Neural cell (in vitro differentiated cells): Measurements from ENCODE around the gene CA5A. TPM values are rescaled to one million over a fixed set of nuclear protein-coding genes. Genes with fewer than 3 reads are reported as not detected.

Experiments used
- H2AFZ ChIP-seq: fragments of 200-600, 300-800 bp; sonication (generic), shearing (Covaris generic); 2 replicates; pipeline ENCODE4 v1.6.0; 2014; ENCODE audit warnings: low read depth, mild to moderate bottlenecking, antibody characterized with exemption, low read length, moderate library complexity
- H3F3A ChIP-seq: fragments of 200-600 bp; shearing (Covaris generic); 2 replicates; pipeline ENCODE4 v1.6.1; 2016; ENCODE audit warnings: mild to moderate bottlenecking, moderate library complexity, mixed read lengths, antibody characterized with exemption, low read length; ENCODE audit not compliant: insufficient read depth, poor library complexity, severe bottlenecking
- H3K27ac ChIP-seq: fragments of 200-600, 300-800 bp; sonication (generic), shearing (Covaris generic); 2 replicates; pipeline ENCODE4 v1.5.1; 2014; ENCODE audit warnings: mild to moderate bottlenecking, low read length, moderate library complexity
- H3K27me3 ChIP-seq: fragments of 300-800, 200-600 bp; sonication (generic), shearing (Covaris generic); 2 replicates; pipeline ENCODE4 v1.6.0; 2014; ENCODE audit warnings: mild to moderate bottlenecking, low read depth, low read length, moderate library complexity; ENCODE audit not compliant: insufficient read depth
- H3K36me3 ChIP-seq: fragments of 300-800, 200-600 bp; sonication (generic), shearing (Covaris generic); 2 replicates; pipeline ENCODE4 v1.5.1; 2014; ENCODE audit warnings: mild to moderate bottlenecking, antibody characterized with exemption, low read length, moderate library complexity; ENCODE audit not compliant: insufficient read depth
- H3K4me2 ChIP-seq: fragments of 300-800, 200-600 bp; sonication (generic), shearing (Covaris generic); 2 replicates; pipeline ENCODE4 v1.6.0; 2014; ENCODE audit warnings: mild to moderate bottlenecking, low read length
- H3K4me3 ChIP-seq: fragments of 300-800, 200-600 bp; sonication (generic), shearing (Covaris generic); 2 replicates; pipeline ENCODE4 v1.5.1; 2014; ENCODE audit warnings: mild to moderate bottlenecking, low read length, moderate library complexity
- H3K79me2 ChIP-seq: fragments of 200-600 bp; shearing (Covaris generic); replicated peaks from 2 replicates; pipeline ENCODE4 v1.6.0; 2014; ENCODE audit warnings: mild to moderate bottlenecking, low read length, moderate library complexity; ENCODE audit not compliant: insufficient read depth
- H3K9ac ChIP-seq: fragments of 300-800, 200-600 bp; sonication (generic), shearing (Covaris generic); 2 replicates; pipeline ENCODE4 v1.6.1; 2016; ENCODE audit warnings: mild to moderate bottlenecking, low read length, mixed read lengths
- H3K9me2 ChIP-seq: fragments of 200-600 bp; shearing (Covaris generic); 2 replicates; pipeline ENCODE4 v1.6.1; 2016; ENCODE audit warnings: mild to moderate bottlenecking, low read length, mixed read lengths; ENCODE audit not compliant: insufficient read depth
- H3K9me3 ChIP-seq: fragments of 200-600, 300-800 bp; sonication (generic), shearing (Covaris generic); 2 replicates; pipeline ENCODE4 v1.6.1; 2016; ENCODE audit warnings: mild to moderate bottlenecking, mixed run types, low read length, moderate library complexity, mixed read lengths
- H4K20me1 ChIP-seq: fragments of 200-600 bp; shearing (Covaris generic); 2 replicates; pipeline ENCODE4 v1.6.1; 2016; ENCODE audit warnings: mild to moderate bottlenecking, mixed run types; ENCODE audit not compliant: insufficient read depth
- EP300 ChIP-seq: fragments of 450-650 bp; conservative IDR thresholded peaks from 2 replicates; pipeline ENCODE4 v1.6.1; 2014; ENCODE audit warnings: antibody characterized with exemption, mild to moderate bottlenecking, moderate library complexity; ENCODE audit not compliant: poor library complexity, severe bottlenecking
- EZH2 ChIP-seq: fragments of 200-600, 300-800 bp; shearing (Covaris generic), sonication (generic); IDR thresholded peaks from 2 replicates; pipeline ENCODE4 v1.6.1; 2014; ENCODE audit warnings: antibody characterized with exemption, low read length, borderline replicate concordance, mild to moderate bottlenecking; ENCODE audit not compliant: insufficient read depth, poor library complexity, severe bottlenecking
- MXI1 ChIP-seq: fragments of 450-650 bp; conservative IDR thresholded peaks from 2 replicates; pipeline ENCODE4 v1.6.1; 2014; ENCODE audit warnings: antibody characterized with exemption, mild to moderate bottlenecking; ENCODE audit not compliant: poor library complexity, severe bottlenecking
- POLR2AphosphoS5 ChIP-seq: IDR thresholded peaks from 2 replicates; pipeline ENCODE4 v1.6.1; 2012
- RAD21 ChIP-seq: fragments of 450-650 bp; conservative IDR thresholded peaks from 2 replicates; pipeline ENCODE4 v1.6.1; 2014; ENCODE audit warnings: antibody characterized with exemption, mild to moderate bottlenecking, moderate library complexity
- SMC3 ChIP-seq: fragments of 450-650 bp; conservative IDR thresholded peaks from 2 replicates; pipeline ENCODE4 v1.6.1; 2014; ENCODE audit warnings: antibody characterized with exemption, mild to moderate bottlenecking, moderate library complexity; ENCODE audit not compliant: poor library complexity
- TAF1 ChIP-seq: IDR thresholded peaks from 2 replicates; pipeline ENCODE4 v1.6.1; 2012; ENCODE audit warnings: low read depth
- polyA plus RNA-seq: library from polyadenylated mRNA; depleted of rRNA; stranded (reverse); fragments of >200 nt; gene quantifications from 2 replicates; pipeline ENCODE4 v1.2.3, GENCODE V29; 2014
- TF ChIP-seq, protein P1 (sequence below): IDR thresholded peaks from 2 replicates; pipeline ENCODE4 v1.6.1; 2012; ENCODE audit warnings: borderline replicate concordance
- TF ChIP-seq, protein P2 (sequence below): fragments of 450-650 bp; IDR thresholded peaks from 2 replicates; pipeline ENCODE4 v1.5.1; 2014; ENCODE audit warnings: antibody characterized with exemption, mild to moderate bottlenecking, moderate library complexity; ENCODE audit not compliant: poor library complexity, severe bottlenecking

Gene CA5A
- polyA plus RNA-seq, 1 donor from 2014 or later, result not detected

DNA sequence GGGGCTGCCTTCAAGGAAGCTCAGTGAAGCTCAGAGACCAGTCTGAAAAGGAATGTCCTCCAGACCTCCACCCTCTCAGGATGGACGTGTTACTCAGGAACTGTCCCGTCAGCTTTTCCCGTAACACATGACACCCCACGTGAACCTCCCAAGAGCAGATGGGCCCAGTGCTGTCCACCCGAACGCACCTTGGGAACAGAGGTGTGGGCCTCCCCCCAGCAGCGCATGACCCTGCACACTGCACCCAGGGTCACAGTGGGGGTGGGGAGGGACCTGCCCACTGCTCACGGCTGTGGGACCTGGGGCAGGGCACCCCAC lies 88.9 kb downstream of the CA5A start:
- H3K27ac ChIP-seq, result no peak overlapping the region
- H4K20me1 ChIP-seq, result no peaks in the 10 kb centered on the region
- H3K79me2 ChIP-seq, result no peaks in the 10 kb centered on the region
- H3K4me2 ChIP-seq, result no peak overlapping the region
- no peaks in the 10 kb centered on the region for H3K9me2 ChIP-seq
- H3K27me3 ChIP-seq, result no peaks in the 10 kb centered on the region
- no peak overlapping the region for H3K9ac ChIP-seq
- H2AFZ ChIP-seq, result no peak overlapping the region
- no peak overlapping the region for H3K4me3 ChIP-seq
- no peaks in the 10 kb centered on the region for H3K9me3 ChIP-seq
- TF ChIP-seq POLR2AphosphoS5, result no peak
- TF ChIP-seq MXI1, result no peak
- TF ChIP-seq EZH2, result no peak
- TF ChIP-seq, protein P1, sequence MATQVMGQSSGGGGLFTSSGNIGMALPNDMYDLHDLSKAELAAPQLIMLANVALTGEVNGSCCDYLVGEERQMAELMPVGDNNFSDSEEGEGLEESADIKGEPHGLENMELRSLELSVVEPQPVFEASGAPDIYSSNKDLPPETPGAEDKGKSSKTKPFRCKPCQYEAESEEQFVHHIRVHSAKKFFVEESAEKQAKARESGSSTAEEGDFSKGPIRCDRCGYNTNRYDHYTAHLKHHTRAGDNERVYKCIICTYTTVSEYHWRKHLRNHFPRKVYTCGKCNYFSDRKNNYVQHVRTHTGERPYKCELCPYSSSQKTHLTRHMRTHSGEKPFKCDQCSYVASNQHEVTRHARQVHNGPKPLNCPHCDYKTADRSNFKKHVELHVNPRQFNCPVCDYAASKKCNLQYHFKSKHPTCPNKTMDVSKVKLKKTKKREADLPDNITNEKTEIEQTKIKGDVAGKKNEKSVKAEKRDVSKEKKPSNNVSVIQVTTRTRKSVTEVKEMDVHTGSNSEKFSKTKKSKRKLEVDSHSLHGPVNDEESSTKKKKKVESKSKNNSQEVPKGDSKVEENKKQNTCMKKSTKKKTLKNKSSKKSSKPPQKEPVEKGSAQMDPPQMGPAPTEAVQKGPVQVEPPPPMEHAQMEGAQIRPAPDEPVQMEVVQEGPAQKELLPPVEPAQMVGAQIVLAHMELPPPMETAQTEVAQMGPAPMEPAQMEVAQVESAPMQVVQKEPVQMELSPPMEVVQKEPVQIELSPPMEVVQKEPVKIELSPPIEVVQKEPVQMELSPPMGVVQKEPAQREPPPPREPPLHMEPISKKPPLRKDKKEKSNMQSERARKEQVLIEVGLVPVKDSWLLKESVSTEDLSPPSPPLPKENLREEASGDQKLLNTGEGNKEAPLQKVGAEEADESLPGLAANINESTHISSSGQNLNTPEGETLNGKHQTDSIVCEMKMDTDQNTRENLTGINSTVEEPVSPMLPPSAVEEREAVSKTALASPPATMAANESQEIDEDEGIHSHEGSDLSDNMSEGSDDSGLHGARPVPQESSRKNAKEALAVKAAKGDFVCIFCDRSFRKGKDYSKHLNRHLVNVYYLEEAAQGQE, result no peak
- no peak for TF ChIP-seq SMC3
- TF ChIP-seq, protein P2, sequence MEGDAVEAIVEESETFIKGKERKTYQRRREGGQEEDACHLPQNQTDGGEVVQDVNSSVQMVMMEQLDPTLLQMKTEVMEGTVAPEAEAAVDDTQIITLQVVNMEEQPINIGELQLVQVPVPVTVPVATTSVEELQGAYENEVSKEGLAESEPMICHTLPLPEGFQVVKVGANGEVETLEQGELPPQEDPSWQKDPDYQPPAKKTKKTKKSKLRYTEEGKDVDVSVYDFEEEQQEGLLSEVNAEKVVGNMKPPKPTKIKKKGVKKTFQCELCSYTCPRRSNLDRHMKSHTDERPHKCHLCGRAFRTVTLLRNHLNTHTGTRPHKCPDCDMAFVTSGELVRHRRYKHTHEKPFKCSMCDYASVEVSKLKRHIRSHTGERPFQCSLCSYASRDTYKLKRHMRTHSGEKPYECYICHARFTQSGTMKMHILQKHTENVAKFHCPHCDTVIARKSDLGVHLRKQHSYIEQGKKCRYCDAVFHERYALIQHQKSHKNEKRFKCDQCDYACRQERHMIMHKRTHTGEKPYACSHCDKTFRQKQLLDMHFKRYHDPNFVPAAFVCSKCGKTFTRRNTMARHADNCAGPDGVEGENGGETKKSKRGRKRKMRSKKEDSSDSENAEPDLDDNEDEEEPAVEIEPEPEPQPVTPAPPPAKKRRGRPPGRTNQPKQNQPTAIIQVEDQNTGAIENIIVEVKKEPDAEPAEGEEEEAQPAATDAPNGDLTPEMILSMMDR, result no peak
- TF ChIP-seq TAF1, result no peak
- TF ChIP-seq RAD21, result no peak
- no peak for TF ChIP-seq EP300
- H3K36me3 ChIP-seq, result no peaks in the 10 kb centered on the region
- H3F3A ChIP-seq, result no peaks in the 10 kb centered on the region

DNA sequence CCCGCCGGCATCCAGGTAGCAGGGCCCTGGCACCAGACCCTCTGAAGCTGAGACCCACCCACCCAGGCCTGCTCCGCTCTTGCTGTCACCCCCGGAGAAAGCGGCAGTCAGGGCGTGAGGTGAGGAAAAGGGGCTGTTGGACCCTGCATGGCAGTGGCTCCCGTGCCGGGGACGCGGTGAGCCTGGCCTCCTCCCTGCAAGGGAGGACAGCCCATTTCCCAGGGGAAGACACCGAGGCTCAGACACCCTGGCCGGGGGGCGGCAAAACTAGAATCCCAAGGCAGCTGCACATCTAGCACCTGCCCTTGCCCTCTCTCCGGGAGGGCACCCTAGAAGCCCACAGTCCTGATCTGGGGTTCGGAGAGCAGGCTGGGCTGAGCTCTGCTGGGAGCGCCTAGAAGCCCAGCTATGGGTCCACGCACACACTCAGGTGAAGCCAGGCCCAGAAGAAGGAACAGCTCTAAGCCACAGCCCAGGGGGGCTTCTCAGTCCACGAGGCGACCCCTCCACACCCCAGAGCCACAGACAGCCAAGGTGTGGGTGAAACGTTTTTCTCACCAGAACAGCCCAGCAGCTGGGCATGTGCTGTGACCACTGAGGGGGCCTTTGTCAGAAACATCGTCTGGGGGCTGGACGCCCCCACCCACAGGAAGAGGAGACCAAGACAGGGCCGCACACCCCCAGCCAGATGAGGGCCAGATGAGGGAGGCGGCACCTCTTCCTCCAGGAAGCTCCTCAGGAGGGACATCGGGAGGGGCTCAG lies 89.4 kb downstream of the CA5A start:
- H3K4me2 ChIP-seq, result no peak overlapping the region
- no peaks in the 10 kb centered on the region for H3K79me2 ChIP-seq
- no peak overlapping the region for H3K27ac ChIP-seq
- H2AFZ ChIP-seq, result no peak overlapping the region
- no peaks in the 10 kb centered on the region for H3K27me3 ChIP-seq
- no peak for TF ChIP-seq SMC3
- TF ChIP-seq POLR2AphosphoS5, result no peak
- TF ChIP-seq, protein P1, result no peak
- no peak for TF ChIP-seq EZH2
- no peaks in the 10 kb centered on the region for H3K36me3 ChIP-seq
- no peaks in the 10 kb centered on the region for H3F3A ChIP-seq
- H3K9me2 ChIP-seq, result no peaks in the 10 kb centered on the region
- no peaks in the 10 kb centered on the region for H3K9me3 ChIP-seq
- no peak overlapping the region for H3K4me3 ChIP-seq
- H3K9ac ChIP-seq, result no peak overlapping the region
- no peaks in the 10 kb centered on the region for H4K20me1 ChIP-seq
